ENCODE data around the gene HTR1A.

- TF ChIP-seq POLR2A (IDR thresholded peaks at IDR 0.05) (no peak), CTCF (IDR thresholded peaks at IDR 0.05) (no peak)
Measured at GRCh38 chr5:64000096-64000495, 37.9 kb upstream of the HTR1A start.

All from uterus (tissue), 2 donors.